Skeletal muscle cell (primary cell): ENCODE data around the gene TREH.

Source experiments
- DNase-seq: peaks from one replicate; pipeline ENCODE4 v3.0.0-alpha.2; 2010; ENCODE audit warnings: low read depth
- H3K4me3 ChIP-seq: 2 replicates; pipeline ENCODE4 v1.5.1; 2011; ENCODE audit warnings: low read depth, mild to moderate bottlenecking, control low read depth, low read length, moderate library complexity

TREH gene

GRCh38 chr11:118635237-118635591 is 44.2 kb downstream of the TREH start:
- DNase-seq = no peak
- no peak overlapping the region for H3K4me3 ChIP-seq

- DNase-seq = no peak
- H3K4me3 ChIP-seq = no peak overlapping the region
Observed at GRCh38 chr11:118634431-118635236, 44.8 kb downstream of the TREH start.

- no peak overlapping the region for H3K4me3 ChIP-seq
- no peak for DNase-seq
Observed at GRCh38 chr11:118633979-118634378, 45.5 kb downstream of the TREH start.

GRCh38 chr11:118633319-118633690 is 46.1 kb downstream of the TREH start:
- no peak overlapping the region for H3K4me3 ChIP-seq
- no peak for DNase-seq

- H3K4me3 ChIP-seq = no peak overlapping the region
- no peak for DNase-seq
Observed at GRCh38 chr11:118632577-118633318, 46.7 kb downstream of the TREH start.

- DNase-seq = no peak
- no peak overlapping the region for H3K4me3 ChIP-seq
Observed at GRCh38 chr11:118631142-118631909, 48.1 kb downstream of the TREH start.

- DNase-seq = no peak
- H3K4me3 ChIP-seq = no peak overlapping the region
Observed at GRCh38 chr11:118629761-118630661, 49.4 kb downstream of the TREH start.

GRCh38 chr11:118628861-118629549 is 50.4 kb downstream of the TREH start:
- DNase-seq = no peak
- no peak overlapping the region for H3K4me3 ChIP-seq

GRCh38 chr11:118628432-118628831 is 51.0 kb downstream of the TREH start:
- H3K4me3 ChIP-seq = no peak overlapping the region
- no peak for DNase-seq

GRCh38 chr11:118628031-118628430 is 51.4 kb downstream of the TREH start:
- DNase-seq = no peak
- no peak overlapping the region for H3K4me3 ChIP-seq

- H3K4me3 ChIP-seq = no peak overlapping the region
- no peak for DNase-seq
Observed at GRCh38 chr11:118627566-118627965, 51.9 kb downstream of the TREH start.

GRCh38 chr11:118625976-118626375 is 53.5 kb downstream of the TREH start:
- no peak for DNase-seq
- no peak overlapping the region for H3K4me3 ChIP-seq

GRCh38 chr11:118625036-118625690 is 54.3 kb downstream of the TREH start:
- H3K4me3 ChIP-seq = no peak overlapping the region
- no peak for DNase-seq

- H3K4me3 ChIP-seq = no peak overlapping the region
- DNase-seq = no peak
Observed at GRCh38 chr11:118623269-118623655, 56.2 kb downstream of the TREH start.

GRCh38 chr11:118622376-118623268 is 56.8 kb downstream of the TREH start:
- peak overlapping the region; percentile 60 for H3K4me3 ChIP-seq
- DNase-seq = no peak

GRCh38 chr11:118621784-118622375 is 57.6 kb downstream of the TREH start:
- H3K4me3 ChIP-seq = peak overlapping the region; percentile 60
- DNase-seq = no peak
